GM19395 (cell line): ENCODE results near the gene KLHL29.

Source experiments
- ATAC-seq: cut with Tn5 transposase; IDR thresholded peaks from one replicate; pipeline ENCODE4 v1.9.1; 2021; ENCODE audit warnings: mild to moderate bottlenecking, moderate library complexity; ENCODE audit not compliant: unreplicated experiment

KLHL29 gene

DNA sequence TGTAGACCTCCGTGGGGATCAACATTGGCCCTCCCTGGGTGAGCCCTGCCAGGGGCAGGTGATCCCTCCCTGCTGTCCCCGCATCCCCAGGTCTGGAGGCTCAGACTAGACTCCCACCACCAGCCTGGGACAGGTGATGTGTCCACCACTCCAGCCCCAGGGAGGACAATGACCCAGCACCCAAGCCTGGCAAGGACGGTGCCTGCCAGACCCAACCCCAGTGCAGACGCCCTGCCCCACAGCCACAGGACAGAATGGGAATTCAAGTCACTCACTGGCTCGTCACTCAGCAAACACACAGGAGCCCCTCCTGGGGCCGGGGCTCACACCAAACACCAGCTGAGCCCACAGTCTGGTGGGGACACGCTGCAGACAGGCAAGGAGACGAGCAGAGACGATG, 302.2 kb downstream of the KLHL29 start:
- no peak for ATAC-seq

DNA sequence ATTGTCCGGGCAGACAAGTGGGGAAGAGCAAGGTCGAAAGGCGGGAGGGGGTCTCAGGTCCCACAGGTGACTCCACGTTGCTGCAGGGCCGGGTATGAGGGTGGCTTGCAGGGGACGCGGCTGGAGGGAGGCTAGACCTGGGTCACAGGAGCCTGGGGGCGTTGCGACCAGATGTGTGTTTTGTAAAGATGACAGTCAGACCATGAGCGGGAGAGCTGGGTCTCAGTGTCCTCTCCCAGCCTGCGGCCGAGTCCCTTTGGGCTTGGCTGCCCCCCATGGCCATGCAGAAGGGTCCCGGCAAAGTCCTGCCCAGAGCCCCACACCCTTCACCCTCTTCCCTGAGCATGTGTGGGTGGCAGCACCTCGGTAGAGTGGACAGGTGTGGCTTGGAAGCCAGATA, 302.7 kb downstream of the KLHL29 start:
- no peak for ATAC-seq

- ATAC-seq: no peak
These were observed 303.6 kb downstream of the KLHL29 start for GRCh38 chr2:23688486-23689130.

DNA sequence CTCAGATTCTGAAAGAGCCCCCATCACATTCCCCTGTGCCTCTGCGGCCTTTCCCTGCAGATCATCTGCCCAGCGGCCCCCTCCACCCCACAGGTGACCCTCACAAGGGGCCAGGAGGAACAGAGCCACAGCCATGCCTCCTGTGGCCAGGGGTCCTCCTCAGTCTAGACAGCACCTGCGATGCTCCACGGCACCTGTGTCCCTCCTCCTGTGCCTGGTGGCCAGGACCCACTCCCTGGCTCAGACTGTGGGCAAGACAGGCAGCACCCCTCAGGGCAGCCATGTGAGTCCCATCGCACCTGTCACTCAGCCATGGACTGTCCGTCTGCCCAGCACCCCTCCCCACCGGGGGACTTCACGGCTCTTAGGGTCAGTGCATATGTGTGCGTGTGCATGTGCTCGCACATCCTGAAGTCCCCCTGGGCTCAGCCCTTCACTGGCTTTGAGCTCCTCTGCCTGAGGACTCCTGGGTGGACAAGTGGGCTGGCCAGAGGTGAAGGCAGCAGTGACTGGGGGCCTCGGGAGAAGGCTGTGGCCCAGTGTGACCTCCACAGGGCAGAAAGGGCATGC, 304.2 kb downstream of the KLHL29 start:
- no peak for ATAC-seq

GRCh38 chr2:23689891-23690290, 304.9 kb downstream of the KLHL29 start:
- ATAC-seq: no peak

DNA sequence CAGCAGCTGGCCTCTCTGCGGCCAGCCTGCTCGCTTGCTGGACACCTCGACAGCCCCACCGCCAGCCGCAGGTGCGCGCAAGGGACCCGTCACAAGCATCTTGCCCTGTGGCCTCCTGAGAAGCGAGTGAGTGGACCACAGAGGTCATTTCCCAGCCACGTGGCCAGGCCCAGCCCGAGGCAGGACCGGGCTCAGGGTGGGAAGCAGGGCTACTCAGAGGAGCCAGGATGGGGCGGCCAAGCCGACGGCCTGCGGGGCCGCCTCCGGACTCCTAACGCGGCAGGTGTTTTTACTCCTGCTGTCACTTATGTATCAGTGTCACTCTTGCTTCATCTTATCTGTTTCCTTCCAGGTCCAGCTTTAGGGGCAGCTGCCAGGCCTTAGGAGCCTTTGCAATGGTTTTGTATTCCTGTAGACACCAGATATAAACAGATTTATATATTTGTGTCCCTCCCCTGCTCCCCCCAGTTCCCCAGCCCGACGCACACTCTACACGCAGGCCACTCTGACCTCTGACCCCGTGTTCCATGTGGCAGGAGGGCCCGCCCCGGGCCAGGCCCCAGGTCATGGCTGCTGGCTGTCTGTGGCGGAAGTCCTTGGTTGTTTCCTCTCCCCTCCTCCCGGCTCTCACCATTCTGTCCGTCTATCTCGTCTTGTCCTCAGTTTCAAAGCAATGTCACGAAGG, 305.6 kb downstream of the KLHL29 start:
- no peak for ATAC-seq

GRCh38 chr2:23691106-23691470, 306.1 kb downstream of the KLHL29 start:
- ATAC-seq: no peak

DNA sequence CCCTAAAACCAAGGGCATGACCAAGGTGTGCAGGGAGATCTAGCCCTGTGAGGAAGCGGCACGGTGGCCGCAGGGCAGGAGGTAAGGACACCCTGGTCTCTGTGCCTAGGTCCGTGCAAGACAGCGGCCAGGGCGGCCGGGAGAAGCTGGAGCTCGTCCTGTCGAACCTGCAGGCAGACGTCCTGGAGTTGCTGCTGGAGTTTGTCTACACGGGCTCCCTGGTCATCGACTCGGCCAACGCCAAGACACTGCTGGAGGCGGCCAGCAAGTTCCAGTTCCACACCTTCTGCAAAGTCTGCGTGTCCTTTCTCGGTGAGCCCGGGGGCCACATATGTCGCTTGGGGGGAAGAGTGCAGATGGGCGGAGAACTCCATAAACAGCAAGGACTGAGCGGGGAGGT, 306.6 kb downstream of the KLHL29 start:
- no peak for ATAC-seq

DNA sequence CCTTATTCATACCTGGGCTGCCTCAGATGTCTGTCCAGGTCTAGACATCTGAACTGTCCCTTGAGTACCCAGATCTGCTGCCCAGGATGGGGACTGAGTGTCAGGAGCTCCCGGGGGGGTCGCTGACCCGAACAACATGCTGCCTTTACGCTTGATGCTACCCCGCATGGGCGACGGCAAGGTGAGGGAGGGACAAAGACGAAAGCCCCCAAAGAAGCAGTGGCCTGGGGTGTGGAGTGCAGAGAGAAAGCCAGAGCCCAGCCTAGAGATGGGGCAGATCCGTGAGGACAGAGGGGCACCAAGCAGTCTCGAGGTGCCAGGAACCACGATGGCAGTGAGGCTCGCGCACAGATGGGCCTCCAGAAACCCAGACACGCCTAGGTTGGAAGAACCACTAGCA, 307.3 kb downstream of the KLHL29 start:
- no peak for ATAC-seq

DNA sequence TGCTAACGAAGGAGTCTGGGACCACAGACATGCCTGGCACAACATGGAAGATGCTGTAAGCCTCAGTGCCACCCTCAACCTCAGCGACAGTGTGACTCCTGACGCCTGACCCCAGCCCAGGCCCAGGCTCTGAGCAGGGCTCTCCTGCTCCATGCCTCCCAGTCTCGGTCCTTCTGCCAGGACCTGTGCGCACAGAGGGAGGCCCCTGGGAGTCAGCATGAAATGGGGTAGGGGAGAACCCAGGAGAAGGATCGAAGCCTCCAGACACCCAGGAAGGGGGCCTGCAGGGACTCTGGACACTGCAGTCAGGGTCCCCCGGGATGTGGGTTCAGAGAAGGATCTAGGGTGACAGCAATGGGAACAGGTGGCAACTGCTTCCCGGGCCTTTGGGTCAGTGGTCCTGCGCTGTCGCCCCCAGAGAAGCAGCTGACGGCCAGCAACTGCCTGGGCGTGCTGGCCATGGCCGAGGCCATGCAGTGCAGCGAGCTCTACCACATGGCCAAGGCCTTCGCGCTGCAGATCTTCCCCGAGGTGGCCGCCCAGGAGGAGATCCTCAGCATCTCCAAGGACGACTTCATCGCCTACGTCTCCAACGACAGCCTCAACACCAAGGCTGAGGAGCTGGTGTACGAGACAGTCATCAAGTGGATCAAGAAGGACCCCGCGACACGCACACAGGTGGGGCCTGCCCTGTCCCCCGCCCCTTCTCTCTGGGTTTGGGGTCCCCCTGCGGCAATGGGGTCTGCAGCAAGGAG, 308.0 kb downstream of the KLHL29 start:
- no peak for ATAC-seq

- no peak for ATAC-seq
These were observed 308.6 kb downstream of the KLHL29 start for GRCh38 chr2:23693606-23693951.

GRCh38 chr2:23694058-23695045, 309.4 kb downstream of the KLHL29 start:
- ATAC-seq: no peak

GRCh38 chr2:23695214-23695889, 310.4 kb downstream of the KLHL29 start:
- no peak for ATAC-seq

GRCh38 chr2:23695890-23696751, 311.1 kb downstream of the KLHL29 start:
- ATAC-seq: no peak

GRCh38 chr2:23696752-23697045, 311.7 kb downstream of the KLHL29 start:
- ATAC-seq: no peak

GRCh38 chr2:23697256-23698075, 312.5 kb downstream of the KLHL29 start:
- ATAC-seq: no peak

DNA sequence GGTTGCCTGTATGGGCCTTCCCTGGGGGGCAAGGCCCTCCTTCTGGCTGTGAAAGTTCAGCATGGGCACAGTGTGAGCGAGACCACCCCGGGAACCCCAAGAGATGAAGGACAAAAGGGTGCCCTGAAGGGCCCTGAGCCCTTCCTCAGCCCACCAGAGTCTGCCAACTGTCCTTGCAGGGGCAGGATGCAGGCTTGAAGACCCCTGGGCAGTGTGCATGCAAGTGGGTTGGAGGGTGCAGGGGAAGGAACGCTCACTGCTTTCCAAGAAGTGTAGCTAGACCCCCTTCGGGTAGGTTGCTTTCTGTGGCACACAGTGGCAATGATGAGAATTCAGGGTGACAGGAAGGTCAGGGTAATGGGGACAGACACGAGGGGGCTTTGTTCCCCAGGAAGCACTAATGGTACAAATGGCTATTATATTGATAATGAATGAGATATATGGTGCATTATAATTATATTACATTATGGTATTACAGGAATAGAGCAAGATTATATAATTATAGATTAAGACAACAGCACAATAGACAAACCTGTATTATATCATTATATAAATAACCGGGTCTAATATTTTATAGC, 313.2 kb downstream of the KLHL29 start:
- ATAC-seq: no peak
